Heart left ventricle (tissue), 13 donors: ENCODE results near the gene RPGR.

Experiments
- CTCF ChIP-seq, 12 donors: fragments of 200-600 bp; sonication (generic) in 4 of 12; IDR thresholded peaks; one replicate each; pipeline versions ENCODE4 v1.5.0 to v1.8.0; 2018 to 2022; ENCODE audit warnings: antibody characterized with exemption in 12 of 12, mild to moderate bottlenecking in 5 of 12
- POLR2A ChIP-seq, 2 donors: fragments of 450-650 bp; IDR thresholded peaks; one replicate each; pipeline ENCODE4 v1.6.1; 2017; ENCODE audit warnings: antibody characterized with exemption in 2 of 2, mild to moderate bottlenecking in 2 of 2, moderate library complexity in 2 of 2
- donor health status: ischemic (EF 13 %, LVEDD 7.1; RV severe dilation, severe dysfunction).
- donor health status: DM: no; HTN: yes; CAD: no.
- donor health status: DM: no; HTN: no; CAD: no.
- donor health status: ischemic (EF 25% LVEDD 6.9; RV normal size, moderate dysfunction).
- donor health status: ischemic (EF 25% LVEDD 5.7; RV mildly dilated, moderate dysfunction).
- donor health status: ischemic (EF 35%, LVEDD 5.7; RV mildly dilated, moderate dysfunction).
- donor health status: nonischemic (EF 11% LVEDD 7.7; RV severe dilation, severe dysfunction).
- donor health status: DM: yes; HTN: yes; CAD: no.
- donor health status: PGD.
- donor health status: ischemic (EF 29% LVEDD 5.4; RV normal size, mild dysfunction).
- donor health status: nonischemic (EF 23%, LVEDD 6.1; RV moderate dilation, normal function).

GRCh38 chrX:38327007-38327774 lies at the start of gene RPGR:
- TF ChIP-seq POLR2A (IDR thresholded peaks at IDR 0.05) = peak in 1 of 2 donors; percentile 58
- TF ChIP-seq CTCF (IDR thresholded peaks at IDR 0.05) = peak; percentile 64 to 83 (median 75)
